ENCODE measurements around the gene GCC1.

- TF ChIP-seq CTCF (conservative IDR thresholded peaks at IDR 0.05; ENCODE audit: low read length): no peak
- no peak for TF ChIP-seq EZH2phosphoT487 (IDR thresholded peaks at IDR 0.05; ENCODE audit: borderline replicate concordance, low read depth, low read length)
These were observed 10.3 kb upstream of the GCC1 start for GRCh38 chr7:127595737-127596136.

Data from OCI-LY7 (cell line).